ENCODE results near the gene FIGNL2.
"Not testable (repeated sequence)": the region's sequence is repeated elsewhere in the genome, so short reads cannot be mapped to it uniquely, and the experiment has no call there.

Gene FIGNL2

GRCh38 chr12:51848326-51848727 is at the start of gene FIGNL2:
Gene FIGNL2 (minus strand): TSS chr12:51848718. CDS start chr12:51822413, 26,305 bp downstream.
- DNase-seq, result no peak

DNA sequence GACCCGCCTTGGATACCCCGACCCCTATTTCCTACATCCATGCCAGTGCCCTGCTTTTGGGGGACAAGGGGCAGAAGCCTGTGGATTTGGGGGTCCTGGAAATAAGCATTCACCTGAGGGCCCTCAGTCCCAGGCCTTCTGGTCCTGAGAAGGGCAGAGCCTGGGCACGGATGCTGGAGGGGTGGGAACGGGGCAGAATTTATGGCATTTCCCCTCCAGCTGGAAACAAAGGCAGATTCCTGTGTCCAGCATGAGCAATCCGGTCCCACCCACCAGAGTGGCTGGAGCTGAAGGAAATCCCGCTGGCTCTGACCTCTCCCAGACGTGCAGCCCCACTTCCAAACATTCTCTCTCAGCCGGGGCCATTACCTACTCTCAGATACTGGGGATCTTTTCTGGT is 48.7 kb upstream of the FIGNL2 start:
- DNase-seq, result no peak

DNA sequence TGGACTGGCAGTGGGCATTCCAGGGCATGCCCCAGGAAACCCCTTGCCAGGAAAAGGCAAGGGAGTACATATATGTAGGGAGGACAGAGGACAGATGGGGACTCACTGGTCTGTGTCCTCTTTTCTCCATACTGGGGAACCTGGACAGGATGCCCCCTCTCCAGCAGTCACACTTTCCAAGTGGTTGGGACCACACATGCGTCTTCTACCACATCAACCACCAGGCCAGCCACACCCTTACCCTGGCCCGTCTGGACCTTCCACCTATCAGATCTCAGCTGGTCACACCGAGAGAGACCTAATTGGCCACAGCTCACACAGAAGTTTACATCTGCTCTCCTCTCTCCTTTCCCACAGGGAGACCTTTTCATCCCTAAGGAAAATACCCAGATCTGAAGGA is 47.7 kb upstream of the FIGNL2 start:
- DNase-seq, result no peak

DNA sequence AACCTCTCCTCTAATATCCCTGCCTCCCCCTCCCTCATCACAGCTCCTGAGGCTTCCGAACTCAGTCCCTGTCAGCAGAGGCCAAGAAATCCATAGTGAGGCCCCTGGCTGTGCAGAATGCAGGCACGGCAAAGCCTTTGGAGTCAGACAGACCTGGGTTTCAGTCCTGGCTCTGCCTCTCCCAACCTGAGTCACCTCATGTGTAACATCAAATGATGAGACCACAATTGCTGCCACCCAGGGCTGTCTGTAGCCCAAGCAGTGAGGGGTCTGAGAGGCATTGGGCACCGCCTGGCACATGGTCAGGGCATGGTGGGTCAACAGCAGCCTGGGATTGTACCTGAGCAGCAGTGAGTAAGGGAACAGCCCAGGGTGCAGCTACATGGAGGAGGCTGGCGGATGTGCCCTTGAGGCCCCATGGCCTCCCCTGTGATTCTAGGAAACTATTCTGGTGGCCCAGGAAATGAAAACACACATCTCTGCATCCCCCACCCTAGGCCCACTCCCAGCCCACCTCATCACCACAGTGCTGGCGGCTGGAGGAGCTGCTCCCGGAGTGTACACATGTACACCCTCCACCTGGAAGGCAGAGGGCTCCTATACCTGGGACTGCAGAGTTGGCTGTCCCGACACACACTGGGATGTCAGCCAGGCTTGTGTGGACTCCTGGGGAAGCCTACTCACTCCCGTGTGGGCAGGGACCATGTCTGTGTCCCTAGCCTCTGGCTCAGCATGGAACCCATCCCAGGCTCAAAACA is 47.0 kb upstream of the FIGNL2 start:
- no peak for DNase-seq

DNA sequence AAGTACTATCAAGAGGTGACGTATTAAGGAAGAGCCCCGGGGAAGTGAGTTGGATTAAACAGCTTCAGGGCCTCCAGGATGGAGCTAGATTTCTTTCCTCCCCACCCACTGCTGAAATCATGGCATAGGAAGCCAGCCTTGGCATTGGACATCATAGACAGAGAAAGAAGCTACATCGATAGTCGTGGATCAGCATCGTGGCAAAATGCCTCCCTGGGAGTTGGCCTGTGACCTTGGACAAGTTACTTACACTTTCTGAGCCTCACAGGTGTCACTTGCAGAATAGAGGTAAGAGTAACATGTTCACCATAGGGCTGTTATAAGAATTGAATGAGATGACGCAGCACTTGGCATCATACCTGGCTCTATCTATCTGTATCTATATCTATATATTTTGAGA is 45.3 kb upstream of the FIGNL2 start:
- DNase-seq, result no peak

GRCh38 chr12:51891843-51892242 is 43.3 kb upstream of the FIGNL2 start:
- no peak for DNase-seq

- DNase-seq, result no peak
Measured at GRCh38 chr12:51890511-51891171, 42.1 kb upstream of the FIGNL2 start.

GRCh38 chr12:51890133-51890464 is 41.6 kb upstream of the FIGNL2 start:
- no peak for DNase-seq

DNA sequence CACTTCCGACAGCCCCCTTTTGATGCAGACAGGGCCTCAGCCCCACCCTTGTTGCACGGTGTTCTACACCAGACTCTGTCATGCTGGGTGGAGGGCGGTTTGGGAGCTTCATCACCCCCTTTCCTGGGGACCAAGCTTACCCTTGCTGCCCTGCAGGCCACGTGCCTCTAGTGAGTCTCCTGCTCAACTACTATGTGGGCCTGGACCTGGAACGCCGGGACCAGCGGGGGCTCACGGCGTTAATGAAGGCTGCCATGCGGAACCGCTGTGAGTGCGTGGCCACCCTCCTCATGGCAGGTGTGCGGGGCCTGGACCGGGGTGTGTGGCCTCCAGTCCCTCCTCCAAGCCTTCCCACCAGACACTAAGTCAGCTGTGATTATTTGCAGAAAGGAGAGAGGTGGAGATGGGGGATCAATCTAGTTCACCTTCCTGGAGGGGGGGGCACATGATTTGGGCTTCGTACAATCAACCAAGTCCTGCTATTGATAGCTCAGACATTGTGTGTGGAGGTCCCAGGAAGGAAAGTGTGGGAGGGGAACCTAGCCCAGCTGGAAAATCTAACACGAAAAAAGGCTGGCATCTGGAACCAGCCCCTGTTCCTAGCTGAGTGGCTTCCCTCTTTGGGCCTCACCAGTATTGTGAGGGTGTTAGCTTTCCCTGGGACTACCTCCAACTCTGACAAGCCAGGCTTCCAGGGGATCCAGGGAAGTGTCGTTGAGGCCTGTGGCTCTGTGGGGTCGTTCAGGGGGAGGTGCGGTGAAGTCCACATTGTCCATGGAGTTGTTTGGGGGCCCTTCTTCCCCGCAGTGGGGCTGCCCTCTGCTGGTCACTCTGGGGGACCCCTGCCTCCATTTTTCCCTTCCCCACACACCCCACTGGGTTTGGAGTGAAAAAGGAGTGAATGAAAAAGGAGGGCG is 41.0 kb upstream of the FIGNL2 start:
- no peak for DNase-seq

DNA sequence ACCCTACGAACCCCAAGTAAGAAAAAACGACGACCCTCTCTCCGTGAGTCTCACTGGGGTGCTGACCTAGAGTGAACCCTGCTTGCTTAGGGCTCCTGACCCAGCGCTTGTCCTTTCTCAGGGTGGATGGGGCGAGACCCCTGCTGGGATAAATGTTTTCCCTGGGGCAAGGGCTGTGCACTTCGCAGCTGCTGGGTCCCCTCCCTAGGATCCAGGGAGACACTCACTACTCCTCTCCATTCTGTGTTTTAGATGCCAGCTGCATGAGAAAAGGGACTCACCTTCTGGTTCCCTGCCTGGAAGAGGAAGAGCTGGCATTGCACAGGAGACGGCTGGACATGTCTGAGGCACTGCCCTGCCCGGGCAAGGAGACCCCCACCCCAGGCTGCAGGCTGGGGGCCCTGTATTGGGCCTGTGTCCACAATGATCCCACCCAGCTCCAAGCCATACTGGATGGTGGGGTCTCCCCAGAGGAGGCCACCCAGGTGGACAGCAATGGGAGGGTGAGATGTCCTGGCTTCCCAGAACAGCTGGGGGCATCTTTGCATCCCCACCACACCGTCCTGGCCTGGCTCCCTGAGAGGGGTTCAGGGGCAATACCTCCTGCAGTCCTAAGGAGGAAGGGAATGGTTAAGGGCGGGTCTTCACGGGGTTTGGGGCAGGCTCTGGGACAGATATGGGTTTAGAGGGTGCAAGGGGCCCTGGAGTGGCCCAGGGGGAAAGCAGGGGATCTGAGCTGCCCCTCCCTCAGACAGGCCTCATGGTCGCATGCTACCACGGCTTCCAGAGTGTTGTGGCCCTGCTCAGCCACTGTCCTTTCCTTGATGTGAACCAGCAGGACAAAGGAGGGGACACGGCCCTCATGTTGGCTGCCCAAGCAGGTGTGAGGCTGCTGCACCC is 40.0 kb upstream of the FIGNL2 start:
- no peak for DNase-seq

GRCh38 chr12:51887476-51888315 is 39.2 kb upstream of the FIGNL2 start, which contains the start of gene ANKRD33:
Gene ANKRD33 (plus strand): TSS chr12:51888103. CDS start chr12:51888187, 84 bp downstream.
- no peak for DNase-seq

GRCh38 chr12:51886021-51886710 is 37.6 kb upstream of the FIGNL2 start:
- DNase-seq, result no peak

- not testable (repeated sequence) for DNase-seq
Measured at GRCh38 chr12:51885294-51886020, 36.9 kb upstream of the FIGNL2 start.

DNA sequence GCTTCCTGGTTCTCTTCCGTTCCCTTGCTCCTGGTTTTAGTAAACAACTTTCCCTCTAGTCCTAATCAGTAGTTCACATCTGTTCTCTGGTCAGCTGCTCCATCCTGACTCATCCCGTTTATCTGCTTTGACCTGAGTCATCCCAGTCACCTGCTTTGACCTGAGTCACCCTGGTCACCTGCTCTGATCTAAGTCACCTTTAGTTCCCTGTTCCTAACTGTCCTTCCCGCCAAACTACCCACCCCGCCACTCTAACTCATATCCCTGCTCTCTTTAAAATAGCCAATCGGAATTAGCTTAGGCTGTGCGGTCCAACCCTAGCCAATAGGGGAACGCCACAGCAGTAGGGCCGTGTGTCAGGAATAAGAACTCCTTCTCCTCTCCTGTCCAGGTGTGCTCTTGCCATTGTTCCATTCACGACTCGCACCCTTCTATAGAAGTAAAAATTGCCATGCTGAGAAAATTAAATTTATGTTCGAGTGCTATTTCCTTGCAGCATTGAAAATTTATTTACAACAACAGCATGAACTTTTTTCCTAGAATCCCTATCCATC is 36.2 kb upstream of the FIGNL2 start:
- DNase-seq, result no peak

DNA sequence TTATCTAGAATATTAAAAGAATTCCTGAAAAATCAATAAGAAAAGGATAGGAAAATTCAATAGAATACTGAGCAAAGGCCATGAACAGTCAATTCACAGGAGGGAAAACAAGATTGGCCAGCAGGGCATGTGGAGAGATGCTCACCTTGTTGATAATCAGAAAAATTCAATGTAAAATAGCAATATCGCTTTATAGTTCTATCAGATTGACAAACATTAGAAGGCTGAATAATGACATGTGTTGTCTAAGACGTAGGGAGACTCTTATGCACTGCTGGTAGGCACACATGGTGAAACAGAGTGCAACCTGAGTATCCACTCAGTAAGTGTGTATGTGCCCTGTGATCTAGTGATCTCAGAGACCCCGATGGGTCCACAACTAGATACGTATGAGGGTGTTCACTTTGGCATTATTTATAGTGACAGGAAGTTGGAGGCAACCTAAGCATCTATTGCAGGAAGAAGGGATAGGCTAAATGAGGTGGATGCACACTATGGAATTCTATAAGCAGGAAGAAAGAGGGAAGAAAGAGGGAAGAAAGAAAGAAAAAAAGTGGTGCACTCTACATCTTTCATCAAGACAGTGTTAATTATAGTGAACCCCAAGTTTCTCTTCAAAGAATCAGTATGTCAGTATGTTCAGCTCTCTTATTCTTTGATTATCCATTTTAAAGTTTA is 35.6 kb upstream of the FIGNL2 start:
- DNase-seq, result no peak

- no peak for DNase-seq
Measured at GRCh38 chr12:51883295-51883694, 34.8 kb upstream of the FIGNL2 start.

- no peak for DNase-seq
Measured at GRCh38 chr12:51879102-51879501, 30.6 kb upstream of the FIGNL2 start.

DNA sequence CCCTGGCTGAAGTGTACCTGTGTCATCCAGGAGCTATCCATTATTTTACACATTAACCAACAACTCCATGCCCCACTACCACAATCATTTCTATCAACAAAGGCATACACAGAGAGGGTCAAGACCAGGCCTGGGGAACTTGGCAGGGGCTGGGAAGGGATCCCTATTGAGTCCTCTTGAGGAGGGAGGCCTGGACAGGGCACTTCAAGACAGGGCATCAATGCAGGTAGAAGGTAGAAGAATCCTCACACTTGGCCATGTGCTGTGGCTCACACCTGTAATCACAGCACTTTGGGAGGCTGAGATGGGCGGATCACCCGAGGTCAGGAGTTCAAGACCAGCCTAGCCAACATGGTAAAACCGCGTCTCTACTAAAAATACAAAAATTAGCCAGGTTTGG is 26.0 kb upstream of the FIGNL2 start:
- no peak for DNase-seq

DNA sequence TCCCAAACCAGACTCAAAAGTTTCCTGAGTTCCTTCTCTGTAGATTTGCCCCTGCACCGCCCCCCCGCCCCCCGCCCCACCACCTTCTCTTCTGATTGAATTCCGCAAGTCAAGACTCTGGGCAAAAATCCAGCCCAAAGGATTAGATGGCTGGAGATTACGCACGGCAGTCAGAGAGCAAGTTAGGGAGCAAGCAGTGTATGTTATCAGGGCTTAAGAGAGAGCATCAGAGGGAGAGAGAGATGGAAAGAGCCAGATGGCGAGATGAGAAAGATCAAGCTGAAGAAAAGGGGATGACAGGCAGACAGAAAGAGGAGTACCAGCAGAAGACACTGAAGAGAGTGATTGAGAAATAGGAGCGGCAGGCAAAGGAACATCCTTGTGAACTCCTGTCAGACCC is 25.5 kb upstream of the FIGNL2 start:
- no peak for DNase-seq

Data from NCI-H2029 treated with DMSO at 0.1 percent for 48 hours (cell line).